ENCODE measurements around the gene HDAC10. TPM values are rescaled to one million over a fixed set of nuclear protein-coding genes. Genes with fewer than 3 reads are reported as not detected.

Gene HDAC10
- total RNA-seq, 1 experiment from 2014 or later, result 45.0 TPM

- Mint-ChIP-seq H3K27ac (peak overlapping the region in 1 of 3 experiments; percentile 53; a peak in 1 of 7 replicates), H3K27me3 (ENCODE audit: low read depth) (no peaks in the 10 kb centered on the region)
- H4K20me1 ChIP-seq (ENCODE audit: control insufficient read depth, insufficient read depth, insufficient read length), result peaks cover 6% of the 10 kb centered on the region
Measured at GRCh38 chr22:50232481-50233151, 18.4 kb downstream of the HDAC10 start.

More at GRCh38 chr22:50232481-50233151, 18.4 kb downstream of the HDAC10 start:
- H3K27ac ChIP-seq (ENCODE audit: insufficient read length, low read depth, low read length), result no peak overlapping the region
- no peaks in the 10 kb centered on the region for H3K27me3 ChIP-seq (ENCODE audit: insufficient read depth, low read length)
- no peak overlapping the region for H3K18ac ChIP-seq (ENCODE audit: insufficient read length, low read depth, low read length)
- no peak for DNase-seq
- H2BK20ac ChIP-seq (ENCODE audit: low read depth, low read length, poor library complexity, severe bottlenecking), result no peak overlapping the region
- H3K36me3 Mint-ChIP-seq (ENCODE audit: insufficient read depth in 1 of 3, low read depth in 3 of 3), result peaks cover 17 to 38% (median 26%) of the 10 kb centered on the region in 3 experiments; a peak in 6 of 7 replicates
- H2BK15ac ChIP-seq (ENCODE audit: low read depth, low read length), result no peak overlapping the region
- WGBS (ENCODE audit: extremely low coverage, insufficient read length, low lambda C conversion rate), result no CpG with 5 or more reads among the region's 20 CpGs
- H3K79me1 ChIP-seq (ENCODE audit: insufficient read depth, low read depth, low read length, poor library complexity, severe bottlenecking), result no peaks in the 10 kb centered on the region
- H3K14ac ChIP-seq (ENCODE audit: insufficient read depth, low read length), result no peak overlapping the region
- H3K56ac ChIP-seq (ENCODE audit: insufficient read length, low read depth, low read length), result no peak overlapping the region
- H3K79me2 ChIP-seq (ENCODE audit: insufficient read depth, low read length), result no peaks in the 10 kb centered on the region; the same call in 1 of the 2 replicates
- no peak overlapping the region for H4K8ac ChIP-seq (replicated peaks; ENCODE audit: insufficient read length, low read depth, low read length)
- no peak overlapping the region for H2AK5ac ChIP-seq (ENCODE audit: insufficient read length, low read length)
- no peak overlapping the region for H2AFZ ChIP-seq (ENCODE audit: low read length)
- TF ChIP-seq CTCF (conservative IDR thresholded peaks at IDR 0.05), result no peak
- no peak overlapping the region for H4K91ac ChIP-seq (ENCODE audit: insufficient read length, low read depth, low read length)
- no peak overlapping the region for H3T11ph ChIP-seq (ENCODE audit: low read length)
- no peak overlapping the region for H4K5ac ChIP-seq (ENCODE audit: insufficient read length, low read depth, low read length)
- H3K9me3 Mint-ChIP-seq, result peaks cover 8 to 10% of the 10 kb centered on the region in 2 experiments; a peak in 4 of 5 replicates
- H3K9ac ChIP-seq (ENCODE audit: extremely low read depth, insufficient read length, low read length), result no peak overlapping the region
- no peak overlapping the region for H3K23ac ChIP-seq (ENCODE audit: insufficient read length, low read depth, low read length)
- H3K4me2 ChIP-seq (ENCODE audit: insufficient read depth, insufficient read length, low read length), result no peak overlapping the region
- H2BK120ac ChIP-seq (ENCODE audit: low read depth, low read length, poor library complexity, severe bottlenecking), result no peak overlapping the region
- H3K9me3 ChIP-seq (ENCODE audit: control insufficient read depth, low read depth, low read length), result no peaks in the 10 kb centered on the region
- H3K4me3 Mint-ChIP-seq, result no peak overlapping the region
- H3K4me1 ChIP-seq (ENCODE audit: insufficient read depth, low read length), result no peaks in the 10 kb centered on the region
- no peak overlapping the region for H2BK5ac ChIP-seq (ENCODE audit: insufficient read length, low read length)
- peaks cover 6 to 8% of the 10 kb centered on the region in 2 experiments for H3K4me1 Mint-ChIP-seq
- no peaks in the 10 kb centered on the region for H3K23me2 ChIP-seq (ENCODE audit: insufficient read length, low read depth, low read length, poor library complexity, severe bottlenecking)
- no peak overlapping the region for H3K4ac ChIP-seq (ENCODE audit: low read depth, low read length)
- H2BK12ac ChIP-seq (ENCODE audit: insufficient read length, low read depth, low read length), result no peak overlapping the region

Data from H9 (cell line).